K562 (cell line): Measurements from ENCODE around the gene RPS6KA2. TPM values are rescaled to one million over a fixed set of nuclear protein-coding genes. Genes with fewer than 3 reads are reported as not detected.
A peak's percentile ranks its signal among the peaks of the same experiment; 100 is the strongest.

Experiments used
- ATAC-seq: fragments of 200-7000 bp; cut with Tn5 transposase; 3 replicates; pipeline ENCODE4 v1.9.1; 2020; ENCODE audit warnings: moderate library complexity
- BruUV-seq: library from RNA; stranded (reverse); fragments of 400-500 nt; replicated peaks from 2 replicates; lab custom pipeline; 2021; lab: Mats Ljungman, UMichigan
- CTCF ChIA-PET: fragments of 300-600 bp; formaldehyde crosslinking; extraction: SDS; loops from one replicate; lab custom pipeline; 2021; ENCODE audit warnings: low intra/inter-chr PET ratio; lab: Yijun Ruan, JAX
- POLR2A ChIA-PET: fragments of 300-600, 350-650 bp; sonication (Branson Sonifier 250); formaldehyde crosslinking; extraction: SDS; loops from one replicate; lab custom pipeline; 2021; ENCODE audit warnings: antibody characterized with exemption, inconsistent platforms; lab: Yijun Ruan, JAX
- DNase-seq, 4 experiments: peaks; one replicate each; pipeline versions ENCODE4 v3.0.0 to v3.0.0-alpha.2; 2011 to 2018; ENCODE audit warnings: low spot score in 3 of 4, mixed read lengths in 3 of 4; ENCODE audit errors: extremely low read depth in 1 of 4
- FAIRE-seq: peaks from 2 replicates; lab custom pipeline; 2011; peaks lifted over from hg19 to GRCh38; lab: Jason Lieb, UNC
- H2AFZ ChIP-seq: 2 replicates; pipeline ENCODE4 v1.6.0; 2011; ENCODE audit warnings: low read depth, low read length, control low read depth, inconsistent platforms
- H3K27ac ChIP-seq: fragments of 200-600 bp; 3 replicates; pipeline ENCODE4 v1.8.0; 2011; ENCODE audit warnings: low read depth, mild to moderate bottlenecking, control low read depth, inconsistent platforms, low read length, moderate library complexity, mixed read lengths; ENCODE audit errors: extremely low read depth
- H3K27me3 ChIP-seq, 2 experiments: fragments of 300-600 bp in 1 of 2; 2 replicates in 1 of 2; 3 replicates in 1 of 2; pipeline versions ENCODE4 v1.6.0 to v1.8.0; 2011; ENCODE audit warnings: inconsistent platforms in 2 of 2, low read length in 2 of 2, mild to moderate bottlenecking in 1 of 2, mixed read lengths in 1 of 2, moderate library complexity in 1 of 2; ENCODE audit not compliant: control insufficient read depth in 2 of 2, insufficient read depth in 2 of 2
- H3K36me3 ChIP-seq: fragments of 300-600 bp; 3 replicates; pipeline ENCODE4 v1.8.0; 2011; ENCODE audit warnings: mild to moderate bottlenecking, low read length, inconsistent platforms; ENCODE audit not compliant: control insufficient read depth, insufficient read depth
- H3K4me1 ChIP-seq, 2 experiments: fragments of 200-600 bp in 1 of 2; replicated peaks in 1 of 2; 2 replicates in 1 of 2; 3 replicates in 1 of 2; pipeline versions ENCODE4 v1.5.1 to v1.8.0; 2011; ENCODE audit warnings: inconsistent platforms in 2 of 2, low read length in 2 of 2, mild to moderate bottlenecking in 1 of 2, mixed read lengths in 1 of 2, moderate library complexity in 1 of 2; ENCODE audit not compliant: control insufficient read depth in 2 of 2, insufficient read depth in 2 of 2
- H3K4me2 ChIP-seq: 2 replicates; pipeline ENCODE4 v1.6.1; 2011; ENCODE audit warnings: low read length, control low read depth, inconsistent platforms, mixed read lengths; ENCODE audit not compliant: insufficient read depth
- H3K4me3 ChIP-seq: fragments of 200-600 bp; sonication (generic), shearing (Covaris generic); 2 replicates; pipeline ENCODE4 v1.5.1; 2016; ENCODE audit warnings: control low read depth, inconsistent platforms
- H3K79me2 ChIP-seq: fragments of 200-600 bp; 3 replicates; pipeline ENCODE4 v1.8.0; 2011; ENCODE audit warnings: low read length, inconsistent platforms; ENCODE audit not compliant: control insufficient read depth, insufficient read depth
- H3K9ac ChIP-seq, 2 experiments: 2 replicates each; pipeline versions ENCODE4 v1.6.0 to v1.6.1; 2011; ENCODE audit warnings: low read depth in 2 of 2, low read length in 2 of 2, control low read depth in 1 of 2, inconsistent platforms in 1 of 2, mild to moderate bottlenecking in 1 of 2, mixed read lengths in 1 of 2; ENCODE audit not compliant: insufficient read depth in 1 of 2
- H3K9me1 ChIP-seq: one replicate; pipeline ENCODE4 v1.6.0; 2011; ENCODE audit warnings: inconsistent platforms, mild to moderate bottlenecking, low read length, moderate library complexity; ENCODE audit not compliant: control insufficient read depth, insufficient read depth
- H3K9me3 ChIP-seq: replicated peaks from 2 replicates; pipeline ENCODE4 v1.5.1; 2011; ENCODE audit warnings: low read depth, low read length, inconsistent platforms; ENCODE audit not compliant: control insufficient read depth, insufficient read depth
- H4K20me1 ChIP-seq: replicated peaks from 2 replicates; pipeline ENCODE4 v1.6.1; 2011; ENCODE audit warnings: low read length, inconsistent platforms, mixed read lengths; ENCODE audit not compliant: control insufficient read depth, insufficient read depth
- ARHGAP35 ChIP-seq: fragments of 450-650 bp; IDR thresholded peaks from 2 replicates; pipeline ENCODE4 v1.6.1; 2018; ENCODE audit not compliant: partially characterized antibody
- ARID3B ChIP-seq: fragments of 250-450 bp; sonication (Bioruptor Pico); IDR thresholded peaks from 2 replicates; pipeline ENCODE4 v1.4.0; 2020; ENCODE audit warnings: borderline replicate concordance
- CHD1 ChIP-seq: fragments of 200-600 bp; sonication (generic); IDR thresholded peaks from one replicate; pipeline ENCODE4 v1.6.1; 2012; ENCODE audit warnings: mild to moderate bottlenecking, moderate library complexity, low read length, inconsistent platforms
- E2F8 ChIP-seq: fragments of 450-650 bp; IDR thresholded peaks from 2 replicates; pipeline ENCODE4 v1.7.1; 2018; ENCODE audit warnings: mild to moderate bottlenecking, low read depth; ENCODE audit not compliant: partially characterized antibody
- ETV5 ChIP-seq: sonication (generic); formaldehyde crosslinking; IDR thresholded peaks from 2 replicates; pipeline ENCODE4 v1.4.0; 2020; ENCODE audit warnings: low read depth, mild to moderate bottlenecking, missing genetic modification reagents
- HDGF ChIP-seq: fragments of 450-650 bp; IDR thresholded peaks from 2 replicates; pipeline ENCODE4 v1.6.1; 2016
- MEIS2 ChIP-seq: fragments of 450-650 bp; IDR thresholded peaks from 2 replicates; pipeline ENCODE4 v1.6.1; 2014; ENCODE audit warnings: mild to moderate bottlenecking; ENCODE audit not compliant: partially characterized antibody
- NCOA2 ChIP-seq, 2 experiments: fragments of 450-650 bp; IDR thresholded peaks; 2 replicates each; pipeline ENCODE4 v1.6.1; 2018; ENCODE audit warnings: mild to moderate bottlenecking in 2 of 2, moderate library complexity in 1 of 2; ENCODE audit not compliant: partially characterized antibody in 2 of 2
- PTRF ChIP-seq: fragments of 450-650 bp; IDR thresholded peaks from 2 replicates; pipeline ENCODE4 v1.6.1; 2016; ENCODE audit warnings: mild to moderate bottlenecking, missing genetic modification characterization, missing compliant biosample characterization
- SOX6 ChIP-seq: fragments of 450-650 bp; IDR thresholded peaks from 2 replicates; pipeline ENCODE4 v1.6.1; 2014; ENCODE audit warnings: mild to moderate bottlenecking
- STAT5A ChIP-seq: IDR thresholded peaks from 2 replicates; pipeline ENCODE4 v1.6.1; 2012; ENCODE audit warnings: low read length, inconsistent platforms, borderline replicate concordance
- TOE1 ChIP-seq, 2 experiments: fragments of 450-650 bp in 1 of 2; sonication (generic) in 1 of 2; formaldehyde crosslinking in 1 of 2; IDR thresholded peaks; 2 replicates each; pipeline versions ENCODE4 v1.7.1 to v1.8.0; 2016 to 2022; ENCODE audit warnings: borderline replicate concordance in 2 of 2, mild to moderate bottlenecking in 2 of 2, antibody characterized with exemption in 1 of 2, inconsistent platforms in 1 of 2, low read depth in 1 of 2, missing genetic modification reagents in 1 of 2, moderate library complexity in 1 of 2
- ZNF518B ChIP-seq: fragments of 250-450 bp; sonication (Bioruptor Pico); IDR thresholded peaks from 2 replicates; pipeline ENCODE4 v1.5.0; 2021; ENCODE audit warnings: mild to moderate bottlenecking, moderate library complexity
- WGBS: fragments of 100-300 bp; shearing (Covaris generic); methylation state at CpG from one replicate; pipeline ENCODE4 v1.1.6; 2016; ENCODE audit warnings: low coverage, mixed read lengths; ENCODE audit not compliant: insufficient coverage; ENCODE audit errors: missing lambda C conversion rate; 5-methylcytosine and 5-hydroxymethylcytosine counted together
- in situ Hi-C: fragments of 300-500 bp; cut with MboI; formaldehyde crosslinking; loops from 4 replicates; pipeline ENCODE4 v1.15.0; 2018; ENCODE audit warnings: inconsistent platforms, mixed read lengths
- intact Hi-C: fragments of 100-400 bp; cut with micrococcal nuclease; formaldehyde crosslinking; loops from 2 replicates; pipeline ENCODE4 v1.14.2; 2022
- polyA plus RNA-seq, 8 experiments: library from polyadenylated mRNA; depleted of rRNA in 4 of 8; stranded (reverse) in 5 of 8; unstranded in 3 of 8; fragments of >200 nt; fragmentation: Nextera tagmentation in 2 of 8; fragmentation: Illumina TruSeq in 1 of 8; extraction: Ambion mirVana in 2 of 8; extraction: Trizol in 1 of 8; gene quantifications; 2 replicates each; pipeline versions ENCODE4 v1.2.1 to v1.2.3, GENCODE V29; 2011 to 2014; ENCODE audit warnings: inconsistent platforms in 1 of 8, missing spikeins in 1 of 8
- total RNA-seq, 7 experiments: library from RNA; depleted of rRNA in 6 of 7; stranded (reverse); fragments of >200 nt in 6 of 7; fragmentation: Illumina TruSeq in 2 of 7; extraction: Trizol in 2 of 7; gene quantifications; 2 replicates each; pipeline versions ENCODE4 v1.2.1 to v1.2.3, GENCODE V29; 2011 to 2021; ENCODE audit warnings: low replicate concordance in 1 of 7

RPS6KA2 gene
- total and polyA plus RNA-seq, 9 of the 15 experiments (the other 6 are each of a cell fraction or from before 2014, with no cell fraction given) = 0.29 to 1.00 (median 0.53) TPM

- TF ChIP-seq PTRF (tag) = no peak
Measured at GRCh38 chr6:166377721-166378120, 249.3 kb downstream of the RPS6KA2 start (continued).

- no TSS peak for BruUV-seq
- in situ Hi-C loops (loop anchor here (5.0 kb wide), 1 partner anchor 43 kb away; no protein-coding TSS in a partner anchor), intact Hi-C loops (no loop called here)
- no peaks in the 10 kb centered on the region for H3K9me3 ChIP-seq
- CTCF ChIA-PET = interaction anchor here (0.7 kb wide), 1 partner anchor 46 kb away, joined by 3 read pairs; no protein-coding TSS in a partner anchor
- no peak overlapping the region for H3K4me2 ChIP-seq
- WGBS = 94% methylated on average over 1 of the region's 1 CpG
- DNase-seq (no peak), FAIRE-seq (no peak), ATAC-seq (peak; percentile 47; the same call in 2 of the 3 replicates)
- H3K27ac ChIP-seq = no peak overlapping the region
- no peaks in the 10 kb centered on the region for H3K9me1 ChIP-seq
- H3K36me3 ChIP-seq = peaks cover 6% of the 10 kb centered on the region; the same call in 1 of the 3 replicates
- H4K20me1 ChIP-seq = no peaks in the 10 kb centered on the region
- H3K4me3 ChIP-seq = no peak overlapping the region
- H3K79me2 ChIP-seq = peaks cover 43% of the 10 kb centered on the region
- no peaks in the 10 kb centered on the region; a peak in 1 of 5 replicates for H3K4me1 ChIP-seq
- H2AFZ ChIP-seq = no peak overlapping the region
- POLR2A ChIA-PET = interaction anchor here (0.6 to 1.7 kb wide), 2 partner anchors 19 to 57 kb away, joined by 3 to 4 read pairs; no protein-coding TSS in a partner anchor
- no peak overlapping the region for H3K9ac ChIP-seq
- no peaks in the 10 kb centered on the region for H3K27me3 ChIP-seq
- TF ChIP-seq NCOA2 (IDR thresholded peaks at IDR 0.05; ENCODE audit: partially characterized antibody in 2 of 2) (no peak), HDGF (no peak), ETV5 (CRISPR knock-in tag) (no peak), MEIS2 (peak; percentile 25), SOX6 (peak; percentile 92), ARID3B (CRISPR knock-in tag) (no peak), TOE1 (IDR thresholded peaks at IDR 0.05; ENCODE audit: borderline replicate concordance) (no peak), TOE1 (CRISPR knock-in tag; IDR thresholded peaks at IDR 0.05; ENCODE audit: borderline replicate concordance, low read depth) (no peak), CHD1 (no peak), STAT5A (no peak), ZNF518B (CRISPR knock-in tag) (no peak), E2F8 (no peak), ARHGAP35 (no peak)
Measured at GRCh38 chr6:166375013-166375412, 252.0 kb downstream of the RPS6KA2 start.
